Stomach (tissue), 4 donors: ENCODE results near the gene MTMR12.

ENCODE experiments used
- POLR2A ChIP-seq, 4 donors: fragments of 450-650 bp; IDR thresholded peaks; one replicate each; pipeline ENCODE4 v1.6.1; 2016; ENCODE audit warnings: antibody characterized with exemption in 4 of 4, control low read depth in 2 of 4, mild to moderate bottlenecking in 1 of 4, moderate library complexity in 1 of 4
- TF ChIP-seq, protein P1 (sequence below), 7 experiments: fragments of 450-650 bp in 4 of 7; fragments of 200-600 bp in 3 of 7; sonication (generic) in 3 of 7; IDR thresholded peaks; one replicate each; pipeline ENCODE4 v1.5.1; 2016 to 2019; ENCODE audit warnings: antibody characterized with exemption in 7 of 7, control low read depth in 2 of 7, mild to moderate bottlenecking in 1 of 7

DNA sequence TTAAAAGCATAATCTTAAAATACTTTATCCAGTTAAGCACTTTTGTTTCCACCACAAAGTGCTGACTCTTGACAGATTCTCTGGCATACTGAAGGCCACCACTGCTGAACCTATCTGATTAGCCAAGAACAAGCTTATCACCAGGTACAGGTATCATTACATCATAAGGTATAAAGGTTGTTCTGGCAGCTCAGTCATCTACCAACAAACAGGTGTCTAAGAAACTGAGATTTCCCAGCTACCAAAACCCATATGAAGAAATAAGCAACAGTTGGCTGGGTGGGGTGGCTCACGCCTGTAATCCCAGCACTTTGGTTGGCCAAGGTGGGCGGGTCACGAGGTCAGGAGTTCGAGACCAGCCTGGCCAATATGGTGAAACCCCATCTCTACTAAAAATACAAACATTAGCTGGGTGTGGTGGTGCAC is 5.0 kb downstream of the MTMR12 start:
- TF ChIP-seq, protein P1, sequence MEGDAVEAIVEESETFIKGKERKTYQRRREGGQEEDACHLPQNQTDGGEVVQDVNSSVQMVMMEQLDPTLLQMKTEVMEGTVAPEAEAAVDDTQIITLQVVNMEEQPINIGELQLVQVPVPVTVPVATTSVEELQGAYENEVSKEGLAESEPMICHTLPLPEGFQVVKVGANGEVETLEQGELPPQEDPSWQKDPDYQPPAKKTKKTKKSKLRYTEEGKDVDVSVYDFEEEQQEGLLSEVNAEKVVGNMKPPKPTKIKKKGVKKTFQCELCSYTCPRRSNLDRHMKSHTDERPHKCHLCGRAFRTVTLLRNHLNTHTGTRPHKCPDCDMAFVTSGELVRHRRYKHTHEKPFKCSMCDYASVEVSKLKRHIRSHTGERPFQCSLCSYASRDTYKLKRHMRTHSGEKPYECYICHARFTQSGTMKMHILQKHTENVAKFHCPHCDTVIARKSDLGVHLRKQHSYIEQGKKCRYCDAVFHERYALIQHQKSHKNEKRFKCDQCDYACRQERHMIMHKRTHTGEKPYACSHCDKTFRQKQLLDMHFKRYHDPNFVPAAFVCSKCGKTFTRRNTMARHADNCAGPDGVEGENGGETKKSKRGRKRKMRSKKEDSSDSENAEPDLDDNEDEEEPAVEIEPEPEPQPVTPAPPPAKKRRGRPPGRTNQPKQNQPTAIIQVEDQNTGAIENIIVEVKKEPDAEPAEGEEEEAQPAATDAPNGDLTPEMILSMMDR (IDR thresholded peaks at IDR 0.05) = no peak
- TF ChIP-seq POLR2A (IDR thresholded peaks at IDR 0.05) = no peak
